Right lobe of liver (tissue), 4 donors: ENCODE data around the gene TMEM213.

ENCODE experiments used
- POLR2A ChIP-seq: fragments of 450-650 bp; IDR thresholded peaks from one replicate; pipeline ENCODE4 v1.6.1; 2017; ENCODE audit warnings: antibody characterized with exemption, mild to moderate bottlenecking
- TF ChIP-seq, protein P1 (sequence below), 4 donors: fragments of 200-600 bp in 3 of 4; fragments of 450-650 bp in 1 of 4; IDR thresholded peaks; one replicate each; pipeline versions ENCODE4 v1.5.1 to v1.8.0; 2016 to 2022; ENCODE audit warnings: antibody characterized with exemption in 4 of 4, mild to moderate bottlenecking in 2 of 4
- donor health status: DM: no; HTN: no; CAD: no.
- donor health status: DM: no; HTN: no; CAD: no.
- donor health status: DM: no; HTN: yes; CAD: no.

DNA sequence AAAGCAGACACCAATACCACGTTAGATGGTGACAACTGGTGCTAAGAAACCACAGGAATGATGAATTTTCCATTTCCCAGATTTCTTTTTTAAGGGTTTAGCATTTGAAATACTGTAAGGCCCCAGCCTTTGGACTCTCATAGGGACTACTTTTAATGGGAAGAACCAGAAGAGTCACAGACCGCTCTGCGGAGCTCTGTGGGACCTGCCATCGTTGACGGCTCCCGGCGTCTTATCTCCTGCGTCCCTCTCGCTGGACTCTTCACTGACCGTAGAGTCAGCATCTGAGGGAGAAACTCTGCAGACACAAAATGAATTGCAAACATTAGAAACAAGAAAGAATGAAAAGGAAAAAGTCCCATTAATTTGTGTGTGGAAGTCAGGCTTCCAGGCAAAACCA lies 81.6 kb downstream of the TMEM213 start:
- TF ChIP-seq, protein P1, sequence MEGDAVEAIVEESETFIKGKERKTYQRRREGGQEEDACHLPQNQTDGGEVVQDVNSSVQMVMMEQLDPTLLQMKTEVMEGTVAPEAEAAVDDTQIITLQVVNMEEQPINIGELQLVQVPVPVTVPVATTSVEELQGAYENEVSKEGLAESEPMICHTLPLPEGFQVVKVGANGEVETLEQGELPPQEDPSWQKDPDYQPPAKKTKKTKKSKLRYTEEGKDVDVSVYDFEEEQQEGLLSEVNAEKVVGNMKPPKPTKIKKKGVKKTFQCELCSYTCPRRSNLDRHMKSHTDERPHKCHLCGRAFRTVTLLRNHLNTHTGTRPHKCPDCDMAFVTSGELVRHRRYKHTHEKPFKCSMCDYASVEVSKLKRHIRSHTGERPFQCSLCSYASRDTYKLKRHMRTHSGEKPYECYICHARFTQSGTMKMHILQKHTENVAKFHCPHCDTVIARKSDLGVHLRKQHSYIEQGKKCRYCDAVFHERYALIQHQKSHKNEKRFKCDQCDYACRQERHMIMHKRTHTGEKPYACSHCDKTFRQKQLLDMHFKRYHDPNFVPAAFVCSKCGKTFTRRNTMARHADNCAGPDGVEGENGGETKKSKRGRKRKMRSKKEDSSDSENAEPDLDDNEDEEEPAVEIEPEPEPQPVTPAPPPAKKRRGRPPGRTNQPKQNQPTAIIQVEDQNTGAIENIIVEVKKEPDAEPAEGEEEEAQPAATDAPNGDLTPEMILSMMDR (IDR thresholded peaks at IDR 0.05): no peak
- TF ChIP-seq POLR2A: no peak
